Esophagus muscularis mucosa (tissue), 4 donors: ENCODE data around the gene KRT86.

Experiments used
- EP300 ChIP-seq: sonication (generic); formaldehyde crosslinking; IDR thresholded peaks from one replicate; pipeline ENCODE4 v1.6.1; 2017; ENCODE audit warnings: antibody characterized with exemption
- POLR2A ChIP-seq: fragments of 450-650 bp; IDR thresholded peaks from one replicate; pipeline ENCODE4 v1.6.1; 2017; ENCODE audit warnings: antibody characterized with exemption, moderate library complexity, mild to moderate bottlenecking, low read depth
- TF ChIP-seq, protein P1 (sequence below), 3 experiments: fragments of 200-600 bp in 2 of 3; fragments of 450-650 bp in 1 of 3; sonication (generic) in 2 of 3; IDR thresholded peaks; one replicate each; pipeline ENCODE4 v1.5.1; 2017 to 2019; ENCODE audit warnings: antibody characterized with exemption in 3 of 3, mild to moderate bottlenecking in 2 of 3, moderate library complexity in 1 of 3

GRCh38 chr12:52347016-52347415 lies 72.6 kb downstream of the KRT86 start:
- TF ChIP-seq, protein P1, sequence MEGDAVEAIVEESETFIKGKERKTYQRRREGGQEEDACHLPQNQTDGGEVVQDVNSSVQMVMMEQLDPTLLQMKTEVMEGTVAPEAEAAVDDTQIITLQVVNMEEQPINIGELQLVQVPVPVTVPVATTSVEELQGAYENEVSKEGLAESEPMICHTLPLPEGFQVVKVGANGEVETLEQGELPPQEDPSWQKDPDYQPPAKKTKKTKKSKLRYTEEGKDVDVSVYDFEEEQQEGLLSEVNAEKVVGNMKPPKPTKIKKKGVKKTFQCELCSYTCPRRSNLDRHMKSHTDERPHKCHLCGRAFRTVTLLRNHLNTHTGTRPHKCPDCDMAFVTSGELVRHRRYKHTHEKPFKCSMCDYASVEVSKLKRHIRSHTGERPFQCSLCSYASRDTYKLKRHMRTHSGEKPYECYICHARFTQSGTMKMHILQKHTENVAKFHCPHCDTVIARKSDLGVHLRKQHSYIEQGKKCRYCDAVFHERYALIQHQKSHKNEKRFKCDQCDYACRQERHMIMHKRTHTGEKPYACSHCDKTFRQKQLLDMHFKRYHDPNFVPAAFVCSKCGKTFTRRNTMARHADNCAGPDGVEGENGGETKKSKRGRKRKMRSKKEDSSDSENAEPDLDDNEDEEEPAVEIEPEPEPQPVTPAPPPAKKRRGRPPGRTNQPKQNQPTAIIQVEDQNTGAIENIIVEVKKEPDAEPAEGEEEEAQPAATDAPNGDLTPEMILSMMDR (IDR thresholded peaks at IDR 0.05) = no peak
- TF ChIP-seq EP300 (no peak), POLR2A (no peak)
